Activated CD4-positive, alpha-beta T cell treated with anti-CD3 and anti-CD28 coated beads, Interleukin-2, amount 10 ng/mL, durations not matched to agents 7 days and 5 days (primary cell): ENCODE data around the gene OFD1. TPM values are rescaled to one million over a fixed set of nuclear protein-coding genes. Genes with fewer than 3 reads are reported as not detected.
A peak's percentile ranks its signal among the peaks of the same experiment; 100 is the strongest.

Source experiments
- CTCF ChIA-PET: fragments of 350-600 bp; sonication (Branson Sonifier 250); formaldehyde crosslinking; loops from one replicate; lab custom pipeline; 2021; ENCODE audit warnings: antibody characterized with exemption; lab: Charles Lee
- POLR2A ChIA-PET: fragments of 350-600 bp; sonication (Branson Sonifier 250); formaldehyde crosslinking; loops from one replicate; lab custom pipeline; 2021; ENCODE audit warnings: antibody characterized with exemption; lab: Charles Lee
- DNase-seq: peaks from one replicate; pipeline ENCODE4 v3.0.0-alpha.2; 2020
- H3K27ac Mint-ChIP-seq: one replicate; pipeline ENCODE4 v1.8.0; 2021; ENCODE audit warnings: mild to moderate bottlenecking, moderate library complexity, mixed read lengths
- H3K27me3 Mint-ChIP-seq: one replicate; pipeline ENCODE4 v1.8.0; 2021; ENCODE audit warnings: mixed read lengths
- H3K36me3 Mint-ChIP-seq: one replicate; pipeline ENCODE4 v1.8.0; 2021; ENCODE audit warnings: low read depth, mixed read lengths
- H3K4me1 Mint-ChIP-seq: one replicate; pipeline ENCODE4 v1.8.0; 2021; ENCODE audit warnings: mixed read lengths
- H3K4me3 Mint-ChIP-seq: one replicate; pipeline ENCODE4 v1.8.0; 2021; ENCODE audit warnings: mild to moderate bottlenecking, moderate library complexity, mixed read lengths
- H3K9me3 Mint-ChIP-seq: one replicate; pipeline ENCODE4 v1.8.0; 2021; ENCODE audit warnings: mixed read lengths
- total RNA-seq, 2 experiments: library from RNA; stranded (reverse); gene quantifications; one replicate each; pipeline ENCODE4 v1.2.3, GENCODE V29; 2021

The OFD1 gene
- total RNA-seq, 2 experiments from 2014 or later, result 32.5 to 35.0 TPM

DNA sequence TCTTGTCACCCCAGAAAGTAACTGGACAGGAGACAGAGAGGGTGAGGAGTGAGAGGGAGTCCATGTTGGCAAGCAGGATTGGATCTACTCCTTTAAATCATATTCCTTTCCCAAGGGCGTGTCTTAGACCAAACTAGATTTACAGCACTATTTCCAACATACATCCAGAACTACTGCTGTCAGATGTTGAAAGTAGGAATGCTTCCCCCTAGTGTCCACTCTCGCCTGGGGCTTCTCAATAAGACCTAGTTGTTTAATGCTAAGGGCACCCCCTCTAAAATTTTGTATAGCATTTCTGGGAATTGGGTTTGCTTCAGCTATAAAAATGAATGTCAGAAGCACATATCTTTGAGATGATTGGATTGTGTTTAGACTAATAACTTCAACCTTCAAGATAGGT lies 13.3 kb downstream of the OFD1 start:
- ChIA-PET CTCF (no interaction called here), POLR2A (no interaction called here)
- Mint-ChIP-seq H3K27me3 (no peaks in the 10 kb centered on the region), H3K4me1 (peaks cover 26% of the 10 kb centered on the region), H3K4me3 (no peak overlapping the region), H3K36me3 (peaks cover 25% of the 10 kb centered on the region), H3K27ac (no peak overlapping the region), H3K9me3 (no peaks in the 10 kb centered on the region)
- peak; percentile 40 for DNase-seq

DNA sequence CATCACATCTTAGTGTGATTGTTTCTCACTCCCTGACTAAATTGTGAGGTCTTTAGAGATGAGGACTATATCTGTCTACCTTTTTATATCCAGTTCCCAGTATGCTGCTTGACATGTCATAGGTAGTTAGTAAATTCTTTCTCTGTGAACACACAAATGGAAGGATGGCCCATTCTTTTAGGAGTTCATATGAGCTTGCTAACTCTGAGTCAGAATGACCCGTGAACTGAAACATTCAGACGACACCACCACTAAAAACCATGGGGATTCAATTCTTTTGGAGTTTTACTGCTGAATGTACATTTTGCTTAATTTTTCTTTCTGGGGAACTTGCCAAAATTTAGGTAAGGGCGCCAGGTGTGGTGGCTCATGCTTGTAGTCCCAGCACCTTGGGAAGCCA lies 13.9 kb downstream of the OFD1 start:
- Mint-ChIP-seq H3K4me3 (no peak overlapping the region), H3K4me1 (peaks cover 27% of the 10 kb centered on the region), H3K27ac (no peak overlapping the region), H3K9me3 (no peaks in the 10 kb centered on the region), H3K27me3 (no peaks in the 10 kb centered on the region), H3K36me3 (peaks cover 29% of the 10 kb centered on the region)
- ChIA-PET POLR2A (no interaction called here), CTCF (interaction anchor here (2.6 kb wide), 1 partner anchor 13 kb away, joined by 16 read pairs; the partner anchor contains the start of genes OFD1 and TRAPPC2)
- no peak for DNase-seq

DNA sequence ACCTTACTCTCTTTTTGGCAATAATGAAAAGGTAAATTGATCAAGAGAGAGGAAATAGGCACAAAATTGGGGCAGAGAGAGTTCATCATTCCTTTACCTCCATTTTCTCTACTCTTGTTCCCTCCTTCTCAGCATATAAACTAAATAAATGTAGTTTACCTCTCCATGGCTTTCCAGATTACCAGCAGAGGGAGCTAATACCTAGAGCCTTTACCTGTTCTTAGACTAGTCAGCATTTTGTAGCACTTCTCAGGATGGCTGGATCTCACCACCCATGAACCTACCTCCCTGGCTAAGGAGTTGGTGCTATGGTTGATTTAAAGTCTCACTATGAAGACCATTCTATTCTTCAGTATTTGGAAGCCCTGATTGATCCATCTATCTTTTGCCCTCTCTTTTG lies 15.7 kb downstream of the OFD1 start:
- Mint-ChIP-seq H3K27me3 (no peaks in the 10 kb centered on the region), H3K9me3 (no peaks in the 10 kb centered on the region), H3K27ac (no peak overlapping the region), H3K4me3 (no peak overlapping the region), H3K4me1 (peaks cover 30% of the 10 kb centered on the region), H3K36me3 (peaks cover 31% of the 10 kb centered on the region)
- ChIA-PET CTCF (interaction anchor here (1.1 to 2.6 kb wide), 3 partner anchors 15 to 282 kb away, joined by 3 to 16 read pairs (median 3); partner anchors contain the start of genes OFD1 and TRAPPC2), POLR2A (no interaction called here)
- peak; percentile 33 for DNase-seq

DNA sequence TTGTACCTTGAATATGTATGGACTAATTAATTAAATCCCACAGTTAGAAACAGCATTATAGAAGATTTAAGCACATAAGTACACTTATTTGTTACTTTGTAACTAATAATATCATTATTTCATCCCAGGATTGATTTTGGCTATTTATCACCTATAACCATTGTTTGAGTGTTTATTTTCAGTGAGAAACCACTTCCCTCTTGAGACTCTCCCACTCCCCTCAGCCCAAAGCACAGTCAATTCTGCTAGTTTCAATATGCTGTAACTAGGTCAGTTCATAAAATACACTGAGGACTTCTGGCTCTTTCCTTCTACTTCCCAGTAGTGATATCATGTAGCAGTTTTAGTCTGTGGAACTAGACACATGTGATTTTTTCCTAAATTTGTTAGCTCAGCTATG lies 16.3 kb downstream of the OFD1 start:
- no peaks in the 10 kb centered on the region for H3K9me3 Mint-ChIP-seq
- peak overlapping the region; percentile 25 for H3K27ac Mint-ChIP-seq
- peaks cover 34% of the 10 kb centered on the region for H3K4me1 Mint-ChIP-seq
- POLR2A ChIA-PET, result no interaction called here
- no peaks in the 10 kb centered on the region for H3K27me3 Mint-ChIP-seq
- CTCF ChIA-PET, result interaction anchor here (0.7 to 2.6 kb wide), 3 partner anchors 15 to 579 kb away, joined by 3 to 16 read pairs (median 3); partner anchors contain the start of genes OFD1 and TRAPPC2
- no peak overlapping the region for H3K4me3 Mint-ChIP-seq
- H3K36me3 Mint-ChIP-seq, result peaks cover 31% of the 10 kb centered on the region
- no peak for DNase-seq

DNA sequence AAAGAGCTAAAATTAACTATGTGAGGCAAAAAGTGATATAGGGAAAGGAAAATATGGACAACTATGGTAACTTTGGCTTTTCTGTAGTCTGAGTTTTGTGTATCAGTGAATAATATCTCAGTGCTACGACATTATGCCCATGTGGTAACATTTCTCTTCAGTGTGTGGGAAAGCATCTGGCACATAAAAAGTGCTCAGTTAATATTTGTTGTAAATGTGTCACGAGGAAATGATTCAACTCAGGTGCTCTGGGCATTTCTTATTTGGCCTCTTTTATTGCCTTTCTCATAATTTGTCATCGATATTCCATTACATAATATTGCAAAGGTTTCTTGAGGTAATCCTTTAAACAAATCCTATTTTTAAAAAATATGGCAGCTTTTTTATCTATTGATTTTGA lies 17.6 kb downstream of the OFD1 start:
- H3K9me3 Mint-ChIP-seq, result no peaks in the 10 kb centered on the region
- no peak overlapping the region for H3K27ac Mint-ChIP-seq
- no peak overlapping the region for H3K4me3 Mint-ChIP-seq
- H3K4me1 Mint-ChIP-seq, result peaks cover 32% of the 10 kb centered on the region
- no peak for DNase-seq
- POLR2A ChIA-PET, result no interaction called here
- H3K27me3 Mint-ChIP-seq, result no peaks in the 10 kb centered on the region
- peaks cover 24% of the 10 kb centered on the region for H3K36me3 Mint-ChIP-seq
- CTCF ChIA-PET, result interaction anchor here (1.2 kb wide), 1 partner anchor 11 kb away, joined by 3 read pairs; no protein-coding TSS in a partner anchor

DNA sequence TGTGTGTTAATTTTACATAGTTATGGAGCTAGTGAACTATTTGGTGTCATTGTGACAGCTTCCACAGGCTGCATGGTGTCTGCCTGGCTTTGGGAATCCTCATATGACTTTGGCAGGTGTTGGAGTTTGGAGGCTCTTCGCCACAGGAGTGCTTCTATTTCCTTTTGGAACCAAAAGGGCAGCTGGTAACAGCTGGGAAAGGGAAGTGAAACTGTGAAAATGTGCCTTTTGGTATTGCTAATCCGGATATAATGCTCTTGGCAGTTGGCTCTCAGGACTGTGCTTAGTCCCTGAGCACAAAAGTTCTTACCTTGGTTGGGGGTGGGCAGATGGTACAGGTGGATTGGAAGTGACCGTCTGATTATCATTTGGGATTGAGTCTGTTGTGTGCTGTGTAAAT lies 18.1 kb downstream of the OFD1 start:
- CTCF ChIA-PET, result interaction anchor here (0.6 to 1.2 kb wide), 2 partner anchors 10 to 214 kb away, joined by 3 read pairs; no protein-coding TSS in a partner anchor
- no peaks in the 10 kb centered on the region for H3K27me3 Mint-ChIP-seq
- H3K9me3 Mint-ChIP-seq, result no peaks in the 10 kb centered on the region
- peaks cover 28% of the 10 kb centered on the region for H3K4me1 Mint-ChIP-seq
- peak overlapping the region; percentile 66 for H3K27ac Mint-ChIP-seq
- H3K36me3 Mint-ChIP-seq, result peaks cover 20% of the 10 kb centered on the region
- POLR2A ChIA-PET, result no interaction called here
- no peak overlapping the region for H3K4me3 Mint-ChIP-seq
- DNase-seq, result no peak

DNA sequence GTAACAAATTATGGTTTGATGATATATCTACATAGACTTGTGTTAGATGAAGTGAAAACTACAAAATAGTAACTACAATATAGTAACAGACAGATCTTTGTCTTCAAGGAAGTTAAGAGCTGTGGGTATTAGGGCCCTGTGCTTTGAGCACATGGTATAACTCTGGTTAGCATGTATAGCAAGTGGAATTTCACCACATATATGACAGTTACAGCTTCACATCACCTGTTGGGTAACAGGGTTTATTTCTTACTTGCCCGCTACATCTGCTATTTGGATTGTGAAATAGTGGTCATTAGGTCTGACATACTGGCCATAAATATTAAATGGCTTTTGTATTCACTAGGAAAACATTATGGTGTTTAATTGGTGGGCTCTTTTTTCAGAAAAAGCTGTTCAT lies 20.2 kb downstream of the OFD1 start:
- Mint-ChIP-seq H3K27ac (no peak overlapping the region), H3K36me3 (peaks cover 28% of the 10 kb centered on the region), H3K9me3 (no peaks in the 10 kb centered on the region), H3K4me1 (peaks cover 27% of the 10 kb centered on the region), H3K27me3 (no peaks in the 10 kb centered on the region), H3K4me3 (no peak overlapping the region)
- ChIA-PET POLR2A (no interaction called here), CTCF (interaction anchor here (1.2 kb wide), 1 partner anchor 14 kb away, joined by 3 read pairs; no protein-coding TSS in a partner anchor)
- no peak for DNase-seq

DNA sequence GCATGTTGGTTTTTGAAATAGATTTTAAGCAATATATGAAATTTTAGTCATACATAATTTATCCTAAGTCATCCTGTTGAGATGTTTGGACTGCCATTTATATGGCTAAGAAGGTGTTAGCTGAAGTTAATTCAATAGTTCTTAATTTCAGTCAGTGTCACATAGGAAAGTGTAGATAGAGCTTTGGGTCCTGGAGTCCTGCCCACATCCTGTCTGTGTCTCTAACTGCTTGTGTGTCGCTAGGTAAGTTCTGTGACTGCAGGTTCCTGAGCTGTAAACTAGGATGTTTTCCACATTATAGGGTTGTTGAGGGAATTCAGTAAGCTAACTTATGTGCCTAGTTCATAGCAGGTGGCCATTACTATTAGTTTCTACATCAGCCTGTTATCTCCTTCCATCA lies 20.7 kb downstream of the OFD1 start:
- POLR2A ChIA-PET, result no interaction called here
- H3K27me3 Mint-ChIP-seq, result no peaks in the 10 kb centered on the region
- no peak overlapping the region for H3K4me3 Mint-ChIP-seq
- peaks cover 24% of the 10 kb centered on the region for H3K4me1 Mint-ChIP-seq
- DNase-seq, result peak; percentile 37
- peak overlapping the region; percentile 5 for H3K27ac Mint-ChIP-seq
- H3K9me3 Mint-ChIP-seq, result no peaks in the 10 kb centered on the region
- CTCF ChIA-PET, result interaction anchor here (1.2 kb wide), 1 partner anchor 15 kb away, joined by 3 read pairs; no protein-coding TSS in a partner anchor
- H3K36me3 Mint-ChIP-seq, result peaks cover 27% of the 10 kb centered on the region

DNA sequence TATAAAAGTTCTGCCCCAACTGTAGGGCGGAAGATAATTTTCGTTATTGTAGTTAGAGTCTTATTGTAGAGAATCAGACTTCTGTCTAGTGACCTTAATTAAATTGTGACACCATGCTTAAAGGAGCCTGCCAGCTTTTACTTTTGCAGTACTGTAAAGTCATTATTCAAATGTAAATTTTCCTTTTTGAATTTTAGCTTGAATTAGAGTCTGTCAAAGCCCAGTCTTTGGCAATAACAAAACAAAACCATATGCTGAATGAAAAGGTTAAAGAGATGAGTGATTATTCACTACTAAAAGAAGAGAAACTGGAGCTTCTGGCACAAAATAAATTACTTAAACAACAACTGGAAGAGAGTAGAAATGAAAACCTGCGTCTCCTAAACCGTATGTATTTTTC lies 21.8 kb downstream of the OFD1 start:
- Mint-ChIP-seq H3K4me1 (peaks cover 22% of the 10 kb centered on the region), H3K27me3 (no peaks in the 10 kb centered on the region), H3K4me3 (no peak overlapping the region), H3K36me3 (peaks cover 27% of the 10 kb centered on the region), H3K9me3 (no peaks in the 10 kb centered on the region), H3K27ac (no peak overlapping the region)
- ChIA-PET CTCF (interaction anchor here (0.6 kb wide), 1 partner anchor 17 kb away, joined by 3 read pairs; no protein-coding TSS in a partner anchor), POLR2A (no interaction called here)
- DNase-seq, result no peak

DNA sequence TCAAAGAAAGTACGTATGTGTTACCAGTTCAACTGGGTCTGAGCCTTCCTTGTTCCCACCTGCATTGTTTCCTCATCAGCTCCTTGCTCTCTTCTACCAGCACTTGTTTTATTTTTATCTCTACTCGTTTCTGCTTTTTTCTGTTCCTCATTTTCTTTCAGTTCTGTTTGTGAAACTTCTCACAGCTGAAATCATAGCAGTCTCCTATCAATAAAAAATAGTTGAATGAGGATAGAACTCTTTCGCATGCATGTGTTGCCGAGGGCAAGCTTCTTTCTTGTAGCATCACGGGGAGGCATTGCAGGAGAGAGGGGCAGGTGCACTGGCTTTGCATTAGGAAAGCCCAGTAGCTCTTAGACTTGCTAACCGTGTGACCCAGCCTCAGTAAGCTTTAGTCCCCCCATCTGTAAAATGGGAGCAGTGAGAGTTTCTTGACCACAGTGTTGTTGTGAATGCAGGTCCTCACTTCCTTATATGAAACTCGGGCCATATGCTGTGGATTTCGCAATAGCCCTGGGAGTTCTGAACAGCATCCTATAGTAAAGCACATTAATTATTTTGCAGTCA lies 24.7 kb downstream of the OFD1 start:
- Mint-ChIP-seq H3K36me3 (peaks cover 17% of the 10 kb centered on the region), H3K9me3 (no peaks in the 10 kb centered on the region), H3K4me1 (peaks cover 15% of the 10 kb centered on the region), H3K27ac (no peak overlapping the region), H3K27me3 (no peaks in the 10 kb centered on the region), H3K4me3 (no peak overlapping the region)
- POLR2A ChIA-PET, result no interaction called here
- no peak for DNase-seq
- CTCF ChIA-PET, result no interaction called here

DNA sequence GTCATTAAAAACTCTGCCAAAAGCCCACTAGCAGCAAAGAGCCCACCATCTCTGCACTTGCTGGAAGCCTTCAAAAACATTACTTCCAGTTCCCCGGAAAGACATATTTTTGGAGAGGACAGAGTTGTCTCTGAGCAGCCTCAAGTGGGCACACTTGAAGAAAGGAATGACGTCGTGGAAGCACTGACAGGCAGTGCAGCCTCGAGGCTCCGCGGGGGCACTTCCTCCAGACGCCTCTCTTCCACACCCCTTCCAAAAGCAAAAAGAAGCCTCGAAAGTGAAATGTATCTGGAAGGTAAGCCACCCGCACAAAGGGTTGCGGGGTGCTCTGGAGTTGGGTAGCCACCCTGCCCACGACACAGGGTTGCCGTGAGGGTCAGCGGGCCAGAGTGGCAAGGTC lies 25.9 kb downstream of the OFD1 start:
- POLR2A ChIA-PET, result no interaction called here
- Mint-ChIP-seq H3K36me3 (peaks cover 16% of the 10 kb centered on the region), H3K4me1 (peaks cover 7% of the 10 kb centered on the region), H3K9me3 (no peaks in the 10 kb centered on the region), H3K4me3 (no peak overlapping the region), H3K27ac (no peak overlapping the region), H3K27me3 (no peaks in the 10 kb centered on the region)
- CTCF ChIA-PET, result no interaction called here
- no peak for DNase-seq

DNA sequence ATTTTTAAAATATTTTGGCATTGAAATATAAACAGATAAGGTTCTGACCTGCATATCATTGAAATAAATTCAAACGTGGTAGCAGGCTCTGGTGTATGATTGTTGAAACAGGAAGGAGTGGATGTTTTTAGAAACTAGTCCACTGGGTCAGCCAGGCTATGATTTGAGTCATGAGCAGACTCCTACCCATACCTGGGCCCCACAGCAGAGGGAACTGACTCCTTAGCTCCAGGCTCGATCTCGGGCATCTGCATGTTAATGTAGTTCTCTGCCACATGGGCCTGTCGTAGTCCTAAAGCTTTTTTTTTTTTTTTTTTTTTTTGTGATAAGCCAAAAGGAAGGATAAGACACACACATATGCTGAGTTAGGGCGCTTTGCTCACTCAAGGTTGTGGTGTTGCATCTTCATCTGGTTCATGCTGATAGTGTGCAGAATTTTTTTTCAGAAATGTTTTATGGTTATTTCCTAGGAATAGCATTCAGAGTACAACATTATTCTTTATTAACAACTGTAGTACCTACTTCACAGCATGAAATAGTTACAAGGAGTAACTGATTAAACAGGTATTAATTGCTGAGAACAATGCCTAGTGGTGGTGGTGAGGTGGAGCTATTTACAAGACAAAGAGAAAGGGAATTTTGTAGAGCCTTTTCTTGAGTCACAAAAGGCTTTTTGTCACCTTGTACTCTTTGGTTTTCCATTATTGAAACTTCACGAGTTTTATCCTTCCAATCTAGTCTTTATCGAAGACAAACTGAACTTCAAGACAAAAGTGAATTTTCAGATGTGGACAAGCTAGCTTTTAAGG lies 27.3 kb downstream of the OFD1 start:
- no peak overlapping the region for H3K27ac Mint-ChIP-seq
- H3K27me3 Mint-ChIP-seq, result no peaks in the 10 kb centered on the region
- peaks cover 23% of the 10 kb centered on the region for H3K36me3 Mint-ChIP-seq
- no peak overlapping the region for H3K4me3 Mint-ChIP-seq
- peaks cover 5% of the 10 kb centered on the region for H3K4me1 Mint-ChIP-seq
- H3K9me3 Mint-ChIP-seq, result no peaks in the 10 kb centered on the region
- CTCF ChIA-PET, result interaction anchor here (0.6 to 0.8 kb wide), 2 partner anchors 111 to 1125 kb away, joined by 3 read pairs; no protein-coding TSS in a partner anchor
- POLR2A ChIA-PET, result no interaction called here
- no peak for DNase-seq

DNA sequence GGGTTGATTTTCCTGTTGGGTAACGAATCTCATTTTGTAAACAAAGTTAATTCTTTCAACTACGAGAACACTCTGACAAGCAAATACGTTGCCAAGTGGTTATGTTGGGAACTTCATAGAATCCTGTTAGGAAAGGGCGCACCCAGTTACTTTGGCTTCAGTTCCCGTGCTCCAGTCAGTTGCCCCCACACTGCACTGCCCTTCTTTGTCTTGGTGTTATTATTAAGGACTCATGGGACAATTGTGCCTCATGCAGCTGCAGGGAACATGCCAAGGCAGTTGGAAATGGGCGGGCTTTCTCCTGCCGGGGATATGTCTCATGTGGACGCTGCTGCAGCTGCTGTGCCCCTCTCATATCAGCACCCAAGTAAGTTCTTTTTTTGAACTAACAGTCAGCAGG lies 28.9 kb downstream of the OFD1 start:
- Mint-ChIP-seq H3K27ac (no peak overlapping the region), H3K9me3 (no peaks in the 10 kb centered on the region), H3K4me1 (peaks cover 5% of the 10 kb centered on the region), H3K36me3 (peaks cover 27% of the 10 kb centered on the region), H3K4me3 (no peak overlapping the region), H3K27me3 (no peaks in the 10 kb centered on the region)
- CTCF ChIA-PET, result interaction anchor here (1.4 kb wide), 1 partner anchor 105 kb away, joined by 3 read pairs; no protein-coding TSS in a partner anchor
- no peak for DNase-seq
- POLR2A ChIA-PET, result no interaction called here
